ENCODE results near the gene SPOPL.

DNA sequence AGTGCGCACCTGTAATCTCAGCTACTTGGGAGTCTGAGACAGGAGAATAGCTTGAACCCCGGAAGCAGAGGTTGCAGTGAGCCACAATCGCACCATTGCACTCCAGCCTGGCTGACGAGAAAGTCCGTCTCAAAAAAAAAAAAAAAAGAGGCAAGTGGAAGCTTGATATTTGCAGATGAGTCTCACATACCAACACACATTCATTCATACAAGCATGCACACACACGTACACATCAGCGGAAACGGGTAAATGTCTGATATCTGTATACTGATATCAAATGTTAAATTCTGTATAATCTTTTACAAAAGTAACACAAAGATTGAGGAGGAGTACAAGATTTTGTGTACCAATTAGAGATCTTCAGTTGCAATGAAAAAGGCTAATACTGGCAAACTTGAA, 47.8 kb upstream of the SPOPL start:
- TF ChIP-seq GABPA (IDR thresholded peaks at IDR 0.05; ENCODE audit: low read depth): no peak
- TF ChIP-seq IRF4 (IDR thresholded peaks at IDR 0.05; ENCODE audit: low read depth, low read length): no peak
- no peak for TF ChIP-seq YBX1 (IDR thresholded peaks at IDR 0.05)
- TF ChIP-seq, protein P1, sequence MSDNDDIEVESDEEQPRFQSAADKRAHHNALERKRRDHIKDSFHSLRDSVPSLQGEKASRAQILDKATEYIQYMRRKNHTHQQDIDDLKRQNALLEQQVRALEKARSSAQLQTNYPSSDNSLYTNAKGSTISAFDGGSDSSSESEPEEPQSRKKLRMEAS (IDR thresholded peaks at IDR 0.05; ENCODE audit: low read depth, low read length): no peak
- no peak for TF ChIP-seq EZH2 (IDR thresholded peaks at IDR 0.05; ENCODE audit: borderline replicate concordance, control insufficient read depth, low read depth, low read length)
